HepG2 (cell line): Measurements from ENCODE around the gene GLT1D1. TPM values are rescaled to one million over a fixed set of nuclear protein-coding genes. Genes with fewer than 3 reads are reported as not detected.

ENCODE experiments used
- ATAC-seq: fragments of 200-7000 bp; cut with Tn5 transposase; 3 replicates; pipeline ENCODE4 v1.9.1; 2020; ENCODE audit warnings: mild to moderate bottlenecking, moderate library complexity
- BruUV-seq: library from RNA; stranded (reverse); fragments of 400-500 nt; replicated peaks from 2 replicates; lab custom pipeline; 2021; lab: Mats Ljungman, UMichigan
- CTCF ChIA-PET: fragments of 300-600 bp; formaldehyde crosslinking; extraction: SDS; loops from one replicate; lab custom pipeline; 2021; ENCODE audit warnings: low total read pairs, inconsistent platforms, low intra/inter-chr PET ratio; lab: Yijun Ruan, JAX
- POLR2A ChIA-PET: fragments of 350-600 bp; sonication (Branson Sonifier 250); formaldehyde crosslinking; loops from one replicate; lab custom pipeline; 2020; ENCODE audit warnings: antibody characterized with exemption, inconsistent platforms; lab: Yijun Ruan, JAX
- DNase-seq: peaks from one replicate; pipeline ENCODE4 v3.0.0-alpha.2; 2015; ENCODE audit warnings: low spot score
- FAIRE-seq: peaks from 3 replicates; lab custom pipeline; 2011; peaks lifted over from hg19 to GRCh38; lab: Jason Lieb, UNC
- H2AFZ ChIP-seq: one replicate; pipeline ENCODE4 v1.6.1; 2011; ENCODE audit warnings: low read length, inconsistent platforms
- H3K27ac ChIP-seq: fragments of 300-600 bp; 3 replicates; pipeline ENCODE4 v1.8.0; 2011; ENCODE audit warnings: mixed run types, mild to moderate bottlenecking, mixed read lengths, low read length, inconsistent platforms; ENCODE audit not compliant: insufficient read depth; ENCODE audit errors: extremely low read length
- H3K27me3 ChIP-seq, 2 experiments: fragments of 200-600 bp in 1 of 2; 2 replicates in 1 of 2; 3 replicates in 1 of 2; pipeline versions ENCODE4 v1.6.0 to v1.8.0; 2011; ENCODE audit warnings: low read length in 2 of 2, mild to moderate bottlenecking in 2 of 2, moderate library complexity in 2 of 2, inconsistent platforms in 1 of 2; ENCODE audit not compliant: insufficient read depth in 2 of 2, control insufficient read depth in 1 of 2
- H3K36me3 ChIP-seq, 2 experiments: fragments of 200-600 bp in 1 of 2; replicated peaks in 1 of 2; 2 replicates in 1 of 2; 3 replicates in 1 of 2; pipeline versions ENCODE4 v1.5.1 to v1.8.0; 2011; ENCODE audit warnings: low read length in 2 of 2, inconsistent platforms in 1 of 2; ENCODE audit not compliant: insufficient read depth in 2 of 2, control insufficient read depth in 1 of 2
- H3K4me1 ChIP-seq: 2 replicates; pipeline ENCODE4 v1.5.1; 2012; ENCODE audit warnings: low read length, inconsistent platforms; ENCODE audit not compliant: insufficient read depth
- H3K4me2 ChIP-seq: 2 replicates; pipeline ENCODE4 v1.6.0; 2011; ENCODE audit warnings: low read depth, low read length, inconsistent platforms
- H3K4me3 ChIP-seq, 3 experiments: fragments of 200-600 bp in 1 of 3; sonication (generic), shearing (Covaris generic) in 1 of 3; replicated peaks in 1 of 3; 2 replicates each; pipeline ENCODE4 v1.5.1; 2011 to 2016; ENCODE audit warnings: low read length in 3 of 3, inconsistent platforms in 2 of 3, low read depth in 2 of 3, mild to moderate bottlenecking in 2 of 3, control low read depth in 1 of 3, mixed read lengths in 1 of 3; ENCODE audit not compliant: insufficient read depth in 1 of 3
- H3K79me2 ChIP-seq: one replicate; pipeline ENCODE4 v1.6.1; 2011; ENCODE audit warnings: low read length, inconsistent platforms; ENCODE audit not compliant: insufficient read depth
- H3K9ac ChIP-seq: 2 replicates; pipeline ENCODE4 v1.6.0; 2011; ENCODE audit warnings: mild to moderate bottlenecking, low read depth, low read length, inconsistent platforms; ENCODE audit not compliant: insufficient read depth
- H3K9me3 ChIP-seq: 2 replicates; pipeline ENCODE4 v1.5.1; 2012; ENCODE audit warnings: mild to moderate bottlenecking, low read length
- H4K20me1 ChIP-seq: 2 replicates; pipeline ENCODE4 v1.6.0; 2011; ENCODE audit warnings: inconsistent platforms, mild to moderate bottlenecking, low read length, moderate library complexity; ENCODE audit not compliant: insufficient read depth
- NFRKB ChIP-seq: fragments of 450-650 bp; IDR thresholded peaks from 2 replicates; pipeline ENCODE4 v1.6.1; 2017
- NPAS2 ChIP-seq: sonication (generic); formaldehyde crosslinking; IDR thresholded peaks from 2 replicates; pipeline ENCODE4 v1.8.0; 2022; ENCODE audit warnings: mild to moderate bottlenecking, missing genetic modification reagents, borderline replicate concordance
- RAD21 ChIP-seq: fragments of 450-650 bp; formaldehyde crosslinking; IDR thresholded peaks from 2 replicates; pipeline ENCODE4 v1.5.0; 2020; ENCODE audit warnings: mild to moderate bottlenecking
- RFX5 ChIP-seq: IDR thresholded peaks from 2 replicates; pipeline ENCODE4 v1.6.1; 2011; ENCODE audit warnings: low read depth, low read length, improper control_type of control experiment
- SMAD1 ChIP-seq: sonication (generic); formaldehyde crosslinking; IDR thresholded peaks from 2 replicates; pipeline ENCODE4 v1.4.0; 2020; ENCODE audit warnings: missing genetic modification reagents, low read depth, mild to moderate bottlenecking, borderline replicate concordance
- TSC22D2 ChIP-seq: sonication (generic); formaldehyde crosslinking; IDR thresholded peaks from 2 replicates; pipeline ENCODE4 v1.5.1; 2020; ENCODE audit warnings: missing genetic modification reagents, mild to moderate bottlenecking, borderline replicate concordance
- ZNF225 ChIP-seq: sonication (generic); formaldehyde crosslinking; IDR thresholded peaks from 2 replicates; pipeline ENCODE4 v1.4.0; 2020; ENCODE audit warnings: mild to moderate bottlenecking, missing genetic modification reagents
- ZNF430 ChIP-seq: sonication (generic); formaldehyde crosslinking; IDR thresholded peaks from 2 replicates; pipeline ENCODE4 v1.9.0; 2021; ENCODE audit warnings: mild to moderate bottlenecking, missing genetic modification reagents
- ZNF441 ChIP-seq: sonication (generic); formaldehyde crosslinking; IDR thresholded peaks from 2 replicates; pipeline ENCODE4 v1.7.0; 2021; ENCODE audit warnings: missing genetic modification reagents, borderline replicate concordance
- ZNF546 ChIP-seq: sonication (generic); formaldehyde crosslinking; conservative IDR thresholded peaks from 2 replicates; pipeline ENCODE4 v1.8.1; 2023; ENCODE audit warnings: mild to moderate bottlenecking, missing genetic modification reagents
- ZNF563 ChIP-seq: sonication (generic); formaldehyde crosslinking; IDR thresholded peaks from 2 replicates; pipeline ENCODE4 v1.8.0; 2022; ENCODE audit warnings: mild to moderate bottlenecking, moderate library complexity, missing genetic modification reagents
- ZNF660 ChIP-seq: sonication (generic); formaldehyde crosslinking; IDR thresholded peaks from 2 replicates; pipeline ENCODE4 v1.5.1; 2020; ENCODE audit warnings: mild to moderate bottlenecking, low read depth, missing genetic modification reagents, borderline replicate concordance
- ZNF761 ChIP-seq: sonication (generic); formaldehyde crosslinking; conservative IDR thresholded peaks from 2 replicates; pipeline ENCODE4 v1.4.0; 2020; ENCODE audit warnings: mild to moderate bottlenecking, missing genetic modification reagents
- ZNF780A ChIP-seq: sonication (generic); formaldehyde crosslinking; IDR thresholded peaks from 2 replicates; pipeline ENCODE4 v1.8.0; 2022; ENCODE audit warnings: mild to moderate bottlenecking, missing genetic modification reagents, moderate library complexity
- ZSCAN9 ChIP-seq: IDR thresholded peaks from 2 replicates; pipeline ENCODE4 v1.6.1; 2016; ENCODE audit warnings: borderline replicate concordance
- WGBS: methylation state at CpG from one replicate; pipeline ENCODE4 v1.1.6; 2017; ENCODE audit warnings: low lambda C conversion rate; 5-methylcytosine and 5-hydroxymethylcytosine counted together
- in situ Hi-C: cut with HindIII; loops from 2 replicates; pipeline ENCODE4 v1.10.0; 2017; ENCODE audit warnings: low pct_unique_long_range_greater_than_20kb; ENCODE audit not compliant: extremely low pct_ligation_motif_present
- intact Hi-C: fragments of 100-400 bp; cut with micrococcal nuclease; formaldehyde crosslinking; loops from one replicate; pipeline ENCODE4 v1.10.0; 2022; ENCODE audit not compliant: unreplicated experiment
- polyA plus RNA-seq, 8 experiments: library from polyadenylated mRNA; depleted of rRNA in 3 of 8; stranded (reverse) in 7 of 8; unstranded in 1 of 8; fragments of >200 nt; fragmentation: Illumina TruSeq in 4 of 8; extraction: Trizol in 4 of 8; gene quantifications; 2 replicates each; pipeline versions ENCODE4 v1.2.1 to v1.2.3, GENCODE V29; 2011 to 2016; ENCODE audit warnings: low read depth in 4 of 8, missing spikeins in 1 of 8, mixed read lengths in 1 of 8; ENCODE audit not compliant: insufficient read depth in 1 of 8
- total RNA-seq, 5 experiments: library from RNA; depleted of rRNA; stranded (reverse); fragments of >200 nt; fragmentation: Illumina TruSeq; extraction: Trizol; gene quantifications; 2 replicates each; pipeline ENCODE4 v1.2.3, GENCODE V29; 2016; ENCODE audit warnings: low read depth in 1 of 5
- TF ChIP-seq, protein P1 (sequence below): sonication (generic); formaldehyde crosslinking; IDR thresholded peaks from 2 replicates; pipeline ENCODE4 v1.5.0; 2020; ENCODE audit warnings: mild to moderate bottlenecking, missing genetic modification reagents
- TF ChIP-seq, protein P2 (sequence below): sonication (generic); formaldehyde crosslinking; IDR thresholded peaks from 2 replicates; pipeline ENCODE4 v1.8.0; 2022; ENCODE audit warnings: mild to moderate bottlenecking, missing genetic modification reagents, moderate library complexity
- TF ChIP-seq, protein P3 (sequence below): sonication (generic); formaldehyde crosslinking; IDR thresholded peaks from 2 replicates; pipeline ENCODE4 v1.4.0; 2020; ENCODE audit warnings: missing genetic modification reagents
- TF ChIP-seq, protein P4 (sequence below): IDR thresholded peaks from 2 replicates; pipeline ENCODE4 v1.6.1; 2016

GLT1D1 gene
- total and polyA plus RNA-seq, 2 of the 13 experiments (the other 11 are each of a cell fraction or from before 2014, with no cell fraction given) = 0.09 to 0.17 TPM

DNA sequence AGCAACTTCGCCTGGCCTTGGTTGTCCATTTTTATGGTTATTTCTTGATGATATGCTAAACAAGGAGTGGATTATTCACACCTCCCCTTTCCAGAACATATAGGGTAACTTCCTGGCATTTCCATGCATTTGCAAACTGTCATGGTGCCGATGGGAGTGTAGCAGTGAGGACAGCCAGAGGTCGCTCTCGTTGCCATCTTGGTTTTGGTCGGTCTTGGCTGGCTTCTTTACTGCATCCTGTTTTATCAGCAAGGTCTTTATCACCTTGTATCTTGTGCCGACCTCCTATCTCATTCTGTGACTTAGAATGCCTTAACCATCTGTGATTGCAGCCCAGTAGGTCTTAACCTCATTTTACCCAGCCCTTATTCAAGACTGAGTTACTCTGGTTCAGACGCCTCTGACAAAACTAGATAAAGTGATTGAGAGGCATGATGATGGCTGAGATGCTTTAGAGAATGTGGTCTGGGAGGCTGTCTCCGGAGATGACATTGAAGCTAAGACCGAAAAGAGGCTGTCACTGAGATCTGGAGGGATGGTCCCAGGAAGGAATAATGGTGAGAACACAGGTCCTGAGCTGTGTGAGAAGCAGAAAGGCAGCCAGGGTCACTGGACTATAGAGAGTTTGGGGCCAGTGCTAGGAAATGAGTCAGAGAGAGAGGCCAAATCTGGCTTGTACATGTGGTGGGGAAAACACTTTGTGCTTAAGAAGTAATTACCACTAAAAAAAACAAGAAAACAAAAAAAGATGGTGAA is 2.9 kb downstream of the GLT1D1 start (continued):
- no peak for TF ChIP-seq NPAS2 (CRISPR knock-in tag)
- TF ChIP-seq ZNF780A (CRISPR knock-in tag) = no peak

DNA sequence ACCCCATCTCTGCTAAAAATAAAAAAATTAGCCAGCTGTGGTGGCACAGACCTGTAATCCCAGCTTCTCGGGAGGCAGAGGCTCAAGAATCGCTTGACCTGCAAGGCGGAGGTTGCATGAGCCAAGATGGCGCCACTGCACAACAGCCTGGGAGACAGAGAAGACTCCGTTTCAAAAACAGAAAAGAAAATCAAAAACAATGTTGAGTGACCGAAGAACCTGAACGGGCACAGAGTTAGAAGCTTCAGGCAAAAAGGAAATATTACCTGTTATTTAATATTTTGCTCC is 3.5 kb downstream of the GLT1D1 start:
- intact Hi-C loops = no loop called here
- Histone ChIP-seq H3K4me3 (no peak overlapping the region), H3K27me3 (peaks cover 0 to 22% of the 10 kb centered on the region in 2 experiments; a peak in 4 of 5 replicates), H3K4me1 (peaks cover 24% of the 10 kb centered on the region), H3K27ac (no peak overlapping the region), H4K20me1 (no peaks in the 10 kb centered on the region), H3K9me3 (no peaks in the 10 kb centered on the region), H3K4me2 (no peak overlapping the region), H2AFZ (no peak overlapping the region), H3K9ac (no peak overlapping the region), H3K79me2 (no peaks in the 10 kb centered on the region), H3K36me3 (no peaks in the 10 kb centered on the region)
- CTCF ChIA-PET = no interaction called here
- DNase-seq (no peak), ATAC-seq (no peak), FAIRE-seq (no peak)
- 81% methylated on average over 7 of the region's 7 CpGs for WGBS
- no TSS peak for BruUV-seq
- in situ Hi-C loops = no loop called here
- POLR2A ChIA-PET = no interaction called here
- no peak for TF ChIP-seq ZNF430
- TF ChIP-seq ZSCAN9 = no peak
- no peak for TF ChIP-seq ZNF441 (CRISPR knock-in tag)
- no peak for TF ChIP-seq TSC22D2 (CRISPR knock-in tag)
- TF ChIP-seq ZNF660 = no peak
- no peak for TF ChIP-seq RFX5
- no peak for TF ChIP-seq ZNF225 (CRISPR knock-in tag)
- TF ChIP-seq SMAD1 = no peak
- no peak for TF ChIP-seq RAD21 (CRISPR knock-in tag)
- TF ChIP-seq, protein P1, sequence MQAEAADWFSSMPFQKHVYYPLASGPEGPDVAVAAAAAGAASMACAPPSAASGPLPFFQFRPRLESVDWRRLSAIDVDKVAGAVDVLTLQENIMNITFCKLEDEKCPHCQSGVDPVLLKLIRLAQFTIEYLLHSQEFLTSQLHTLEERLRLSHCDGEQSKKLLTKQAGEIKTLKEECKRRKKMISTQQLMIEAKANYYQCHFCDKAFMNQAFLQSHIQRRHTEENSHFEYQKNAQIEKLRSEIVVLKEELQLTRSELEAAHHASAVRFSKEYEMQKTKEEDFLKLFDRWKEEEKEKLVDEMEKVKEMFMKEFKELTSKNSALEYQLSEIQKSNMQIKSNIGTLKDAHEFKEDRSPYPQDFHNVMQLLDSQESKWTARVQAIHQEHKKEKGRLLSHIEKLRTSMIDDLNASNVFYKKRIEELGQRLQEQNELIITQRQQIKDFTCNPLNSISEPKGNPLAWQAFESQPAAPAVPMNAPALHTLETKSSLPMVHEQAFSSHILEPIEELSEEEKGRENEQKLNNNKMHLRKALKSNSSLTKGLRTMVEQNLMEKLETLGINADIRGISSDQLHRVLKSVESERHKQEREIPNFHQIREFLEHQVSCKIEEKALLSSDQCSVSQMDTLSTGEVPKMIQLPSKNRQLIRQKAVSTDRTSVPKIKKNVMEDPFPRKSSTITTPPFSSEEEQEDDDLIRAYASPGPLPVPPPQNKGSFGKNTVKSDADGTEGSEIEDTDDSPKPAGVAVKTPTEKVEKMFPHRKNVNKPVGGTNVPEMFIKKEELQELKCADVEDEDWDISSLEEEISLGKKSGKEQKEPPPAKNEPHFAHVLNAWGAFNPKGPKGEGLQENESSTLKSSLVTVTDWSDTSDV (CRISPR knock-in tag) = no peak
- TF ChIP-seq ZNF761 (CRISPR knock-in tag) = no peak
- TF ChIP-seq ZNF563 (CRISPR knock-in tag) = no peak
- TF ChIP-seq, protein P2, sequence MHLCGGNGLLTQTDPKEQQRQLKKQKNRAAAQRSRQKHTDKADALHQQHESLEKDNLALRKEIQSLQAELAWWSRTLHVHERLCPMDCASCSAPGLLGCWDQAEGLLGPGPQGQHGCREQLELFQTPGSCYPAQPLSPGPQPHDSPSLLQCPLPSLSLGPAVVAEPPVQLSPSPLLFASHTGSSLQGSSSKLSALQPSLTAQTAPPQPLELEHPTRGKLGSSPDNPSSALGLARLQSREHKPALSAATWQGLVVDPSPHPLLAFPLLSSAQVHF (CRISPR knock-in tag) = no peak
- TF ChIP-seq NFRKB = no peak
- TF ChIP-seq, protein P3, sequence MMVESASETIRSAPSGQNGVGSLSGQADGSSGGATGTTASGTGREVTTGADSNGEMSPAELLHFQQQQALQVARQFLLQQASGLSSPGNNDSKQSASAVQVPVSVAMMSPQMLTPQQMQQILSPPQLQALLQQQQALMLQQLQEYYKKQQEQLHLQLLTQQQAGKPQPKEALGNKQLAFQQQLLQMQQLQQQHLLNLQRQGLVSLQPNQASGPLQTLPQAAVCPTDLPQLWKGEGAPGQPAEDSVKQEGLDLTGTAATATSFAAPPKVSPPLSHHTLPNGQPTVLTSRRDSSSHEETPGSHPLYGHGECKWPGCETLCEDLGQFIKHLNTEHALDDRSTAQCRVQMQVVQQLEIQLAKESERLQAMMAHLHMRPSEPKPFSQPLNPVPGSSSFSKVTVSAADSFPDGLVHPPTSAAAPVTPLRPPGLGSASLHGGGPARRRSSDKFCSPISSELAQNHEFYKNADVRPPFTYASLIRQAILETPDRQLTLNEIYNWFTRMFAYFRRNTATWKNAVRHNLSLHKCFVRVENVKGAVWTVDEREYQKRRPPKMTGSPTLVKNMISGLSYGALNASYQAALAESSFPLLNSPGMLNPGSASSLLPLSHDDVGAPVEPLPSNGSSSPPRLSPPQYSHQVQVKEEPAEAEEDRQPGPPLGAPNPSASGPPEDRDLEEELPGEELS (CRISPR knock-in tag) = no peak
- TF ChIP-seq, protein P4, sequence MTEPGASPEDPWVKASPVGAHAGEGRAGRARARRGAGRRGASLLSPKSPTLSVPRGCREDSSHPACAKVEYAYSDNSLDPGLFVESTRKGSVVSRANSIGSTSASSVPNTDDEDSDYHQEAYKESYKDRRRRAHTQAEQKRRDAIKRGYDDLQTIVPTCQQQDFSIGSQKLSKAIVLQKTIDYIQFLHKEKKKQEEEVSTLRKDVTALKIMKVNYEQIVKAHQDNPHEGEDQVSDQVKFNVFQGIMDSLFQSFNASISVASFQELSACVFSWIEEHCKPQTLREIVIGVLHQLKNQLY (CRISPR knock-in tag) = no peak
- no peak for TF ChIP-seq ZNF546
